ENCODE results near the gene RNPEP. TPM values are rescaled to one million over a fixed set of nuclear protein-coding genes. Genes with fewer than 3 reads are reported as not detected.

The RNPEP gene
- 36.7 and 46.7 TPM in 2 replicates for polyA plus RNA-seq (2012; rRNA removed)
- 45.5 and 49.7 TPM in 2 replicates for polyA plus RNA-seq (2012; cell fraction: cytosol; rRNA removed)
- polyA plus RNA-seq (2012; cell fraction: nucleus; rRNA removed) = 84.1 and 88.4 TPM in 2 replicates

DNA sequence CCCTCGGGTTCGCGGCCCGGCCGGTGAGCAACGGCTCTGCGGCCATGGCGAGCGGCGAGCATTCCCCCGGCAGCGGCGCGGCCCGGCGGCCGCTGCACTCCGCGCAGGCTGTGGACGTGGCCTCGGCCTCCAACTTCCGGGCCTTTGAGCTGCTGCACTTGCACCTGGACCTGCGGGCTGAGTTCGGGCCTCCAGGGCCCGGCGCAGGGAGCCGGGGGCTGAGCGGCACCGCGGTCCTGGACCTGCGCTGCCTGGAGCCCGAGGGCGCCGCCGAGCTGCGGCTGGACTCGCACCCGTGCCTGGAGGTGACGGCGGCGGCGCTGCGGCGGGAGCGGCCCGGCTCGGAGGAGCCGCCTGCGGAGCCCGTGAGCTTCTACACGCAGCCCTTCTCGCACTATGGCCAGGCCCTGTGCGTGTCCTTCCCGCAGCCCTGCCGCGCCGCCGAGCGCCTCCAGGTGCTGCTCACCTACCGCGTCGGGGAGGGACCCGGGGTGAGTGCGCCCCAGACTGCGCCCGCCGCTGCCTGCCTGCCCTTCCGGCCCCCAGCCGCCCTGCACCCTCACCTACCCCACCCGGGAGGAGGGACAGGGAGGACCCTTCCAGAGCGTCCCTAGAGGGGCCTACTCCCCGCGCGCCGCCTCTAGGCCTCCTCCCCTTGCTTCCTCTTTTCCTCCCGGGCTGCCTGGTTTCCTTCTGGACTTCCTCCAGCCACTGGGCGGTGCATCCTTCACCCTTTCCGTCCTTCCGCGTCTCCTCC is at the start of gene RNPEP:
Gene RNPEP, plus strand, starts transcription at position 26 of the 757 bp plus-strand sequence. Its CDS starts 19 bp downstream, at position 45.
- Histone ChIP-seq H3K9me3 (no peaks in the 10 kb centered on the region), H3K36me3 (replicated peaks in 1 of 2; ENCODE audit: control insufficient read depth in 1 of 2, insufficient read depth in 2 of 2, low read length in 1 of 2) (peaks cover 0 to 2% of the 10 kb centered on the region in 2 experiments), H3K9me2 (no peaks in the 10 kb centered on the region), H4K20me1 (ENCODE audit: insufficient read depth) (peaks cover 12% of the 10 kb centered on the region), H3K4me3 (ENCODE audit: low read depth in 2 of 2, low read length in 1 of 2) (peak within 1 kb of the TSS; percentile 67 to 69), H3K79me2 (ENCODE audit: insufficient read depth) (peaks cover 48% of the 10 kb centered on the region), H3K4me2 (peak within 1 kb of the TSS; percentile 72), H3K27me3 (ENCODE audit: insufficient read depth) (no peaks in the 10 kb centered on the region), H2AFZ (ENCODE audit: low read depth) (peak within 1 kb of the TSS; percentile 69), H3K9ac (peak within 1 kb of the TSS; percentile 62), H3K4me1 (ENCODE audit: control insufficient read depth in 1 of 2, insufficient read depth in 2 of 2, low read depth in 1 of 2, low read length in 1 of 2) (peaks cover 0 to 8% of the 10 kb centered on the region in 2 experiments; a peak in 2 of 4 replicates), H3F3A (replicated peaks; ENCODE audit: insufficient read depth) (peaks cover 4% of the 10 kb centered on the region), H3K27ac (ENCODE audit: low read depth in 2 of 2, low read length in 1 of 2) (peak within 1 kb of the TSS; percentile 66 to 78)
- CTCF ChIA-PET = interaction anchor here (0.6 to 9.6 kb wide), 10 partner anchors 10 to 152 kb away, joined by 3 to 58 read pairs (median 6); partner anchors contain the start of gene SHISA4
- 0% methylated on average over 9 of the region's 80 CpGs for WGBS (ENCODE audit: low lambda C conversion rate)
- POLR2A ChIA-PET = interaction anchor here (0.9 to 1.0 kb wide), 3 partner anchors 24 to 91 kb away, joined by 3 to 5 read pairs (median 3); no protein-coding TSS in a partner anchor
- DNase-seq = peak; percentile 82
- TF ChIP-seq GABPA (IDR thresholded peaks at IDR 0.05; ENCODE audit: low read depth) (peak; percentile 69), CTCF (IDR thresholded peaks at IDR 0.05) (peak; percentile 22; the same call in 1 of the 2 replicates), YY1 (IDR thresholded peaks at IDR 0.05; ENCODE audit: low read depth) (peak; percentile 61), ELF1 (IDR thresholded peaks at IDR 0.05) (peak; percentile 62; the same call in 1 of the 2 replicates), USF2 (IDR thresholded peaks at IDR 0.05; ENCODE audit: borderline replicate concordance, low read depth, low read length) (no peak), MXI1 (IDR thresholded peaks at IDR 0.05; ENCODE audit: low read depth, low read length) (0 out of 2 replicates have a peak, but pooled peaks have one; percentile 3), RXRA (IDR thresholded peaks at IDR 0.05; ENCODE audit: borderline replicate concordance, low read depth) (no peak), TAF1 (IDR thresholded peaks at IDR 0.05; ENCODE audit: borderline replicate concordance, low read depth, low read length) (peak; percentile 76; the same call in 1 of the 2 replicates), EZH2phosphoT487 (IDR thresholded peaks at IDR 0.05; ENCODE audit: borderline replicate concordance, low read depth) (no peak), SMC3 (IDR thresholded peaks at IDR 0.05; ENCODE audit: low read depth, low read length) (no peak), SIN3A (IDR thresholded peaks at IDR 0.05; ENCODE audit: borderline replicate concordance, low read depth, low read length) (peak; percentile 68; the same call in 1 of the 2 replicates), POLR2AphosphoS5 (IDR thresholded peaks at IDR 0.05; ENCODE audit: low read depth, low read length) (peak; percentile 67)
- TF ChIP-seq, protein P1, sequence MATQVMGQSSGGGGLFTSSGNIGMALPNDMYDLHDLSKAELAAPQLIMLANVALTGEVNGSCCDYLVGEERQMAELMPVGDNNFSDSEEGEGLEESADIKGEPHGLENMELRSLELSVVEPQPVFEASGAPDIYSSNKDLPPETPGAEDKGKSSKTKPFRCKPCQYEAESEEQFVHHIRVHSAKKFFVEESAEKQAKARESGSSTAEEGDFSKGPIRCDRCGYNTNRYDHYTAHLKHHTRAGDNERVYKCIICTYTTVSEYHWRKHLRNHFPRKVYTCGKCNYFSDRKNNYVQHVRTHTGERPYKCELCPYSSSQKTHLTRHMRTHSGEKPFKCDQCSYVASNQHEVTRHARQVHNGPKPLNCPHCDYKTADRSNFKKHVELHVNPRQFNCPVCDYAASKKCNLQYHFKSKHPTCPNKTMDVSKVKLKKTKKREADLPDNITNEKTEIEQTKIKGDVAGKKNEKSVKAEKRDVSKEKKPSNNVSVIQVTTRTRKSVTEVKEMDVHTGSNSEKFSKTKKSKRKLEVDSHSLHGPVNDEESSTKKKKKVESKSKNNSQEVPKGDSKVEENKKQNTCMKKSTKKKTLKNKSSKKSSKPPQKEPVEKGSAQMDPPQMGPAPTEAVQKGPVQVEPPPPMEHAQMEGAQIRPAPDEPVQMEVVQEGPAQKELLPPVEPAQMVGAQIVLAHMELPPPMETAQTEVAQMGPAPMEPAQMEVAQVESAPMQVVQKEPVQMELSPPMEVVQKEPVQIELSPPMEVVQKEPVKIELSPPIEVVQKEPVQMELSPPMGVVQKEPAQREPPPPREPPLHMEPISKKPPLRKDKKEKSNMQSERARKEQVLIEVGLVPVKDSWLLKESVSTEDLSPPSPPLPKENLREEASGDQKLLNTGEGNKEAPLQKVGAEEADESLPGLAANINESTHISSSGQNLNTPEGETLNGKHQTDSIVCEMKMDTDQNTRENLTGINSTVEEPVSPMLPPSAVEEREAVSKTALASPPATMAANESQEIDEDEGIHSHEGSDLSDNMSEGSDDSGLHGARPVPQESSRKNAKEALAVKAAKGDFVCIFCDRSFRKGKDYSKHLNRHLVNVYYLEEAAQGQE (IDR thresholded peaks at IDR 0.05; ENCODE audit: low read depth, low read length) = 0 out of 2 replicates have a peak, but pooled peaks have one; percentile 20

Measured in SK-N-SH (cell line).